ENCODE measurements around the gene PARL. TPM values are rescaled to one million over a fixed set of nuclear protein-coding genes. Genes with fewer than 3 reads are reported as not detected.

Gene PARL
- total and polyA plus RNA-seq, 2 experiments from 2014 or later, result 32.3 to 47.9 TPM

- TF ChIP-seq CTCF (IDR thresholded peaks at IDR 0.05; ENCODE audit: poor library complexity) (no peak), EZH2 (IDR thresholded peaks at IDR 0.05; ENCODE audit: borderline replicate concordance) (no peak), EZH2phosphoT487 (IDR thresholded peaks at IDR 0.05; ENCODE audit: low read depth, severe bottlenecking, unreplicated experiment) (no peak)
- WGBS (ENCODE audit: low lambda C conversion rate, missing lambda C conversion rate), result 94% methylated on average over 8 of the region's 8 CpGs
- no peaks in the 10 kb centered on the region for H4K20me1 ChIP-seq (ENCODE audit: insufficient read depth, poor library complexity, severe bottlenecking)
- H3K4me2 ChIP-seq, result no peak overlapping the region
- no peak for DNase-seq (ENCODE audit: low spot score)
- no peak overlapping the region for H3K4me3 ChIP-seq
- no peaks in the 10 kb centered on the region for H3K9me2 ChIP-seq (replicated peaks; ENCODE audit: insufficient read depth)
- no peaks in the 10 kb centered on the region for H3K79me2 ChIP-seq
- peaks cover 8% of the 10 kb centered on the region for H3K4me1 ChIP-seq (ENCODE audit: insufficient read depth)
- no peaks in the 10 kb centered on the region for H3K9me3 ChIP-seq (ENCODE audit: low read depth)
- no peak overlapping the region for H2AFZ ChIP-seq
- H3K36me3 ChIP-seq (replicated peaks; ENCODE audit: insufficient read depth, low read depth), result no peaks in the 10 kb centered on the region
- no peaks in the 10 kb centered on the region for H3K27me3 ChIP-seq
- H3K27ac ChIP-seq, result no peak overlapping the region
Observed at GRCh38 chr3:183812761-183813445, 71.8 kb downstream of the PARL start.

GRCh38 chr3:183811638-183812037 lies 73.0 kb downstream of the PARL start:
- no peak for TF ChIP-seq CTCF (IDR thresholded peaks at IDR 0.05; ENCODE audit: poor library complexity)
- Histone ChIP-seq H3K9me2 (replicated peaks; ENCODE audit: insufficient read depth) (no peaks in the 10 kb centered on the region), H4K20me1 (ENCODE audit: insufficient read depth, poor library complexity, severe bottlenecking) (no peaks in the 10 kb centered on the region), H3K9me3 (ENCODE audit: low read depth) (no peaks in the 10 kb centered on the region), H3K79me2 (no peaks in the 10 kb centered on the region), H3K4me3 (no peak overlapping the region), H2AFZ (no peak overlapping the region), H3K4me2 (no peak overlapping the region), H3K27ac (no peak overlapping the region), H3K36me3 (replicated peaks; ENCODE audit: insufficient read depth, low read depth) (no peaks in the 10 kb centered on the region), H3K27me3 (no peaks in the 10 kb centered on the region), H3K4me1 (ENCODE audit: insufficient read depth) (peaks cover 8% of the 10 kb centered on the region)
- no peak for DNase-seq (ENCODE audit: low spot score)
- WGBS (ENCODE audit: low lambda C conversion rate, missing lambda C conversion rate), result 97% methylated on average over 11 of the region's 11 CpGs

DNA sequence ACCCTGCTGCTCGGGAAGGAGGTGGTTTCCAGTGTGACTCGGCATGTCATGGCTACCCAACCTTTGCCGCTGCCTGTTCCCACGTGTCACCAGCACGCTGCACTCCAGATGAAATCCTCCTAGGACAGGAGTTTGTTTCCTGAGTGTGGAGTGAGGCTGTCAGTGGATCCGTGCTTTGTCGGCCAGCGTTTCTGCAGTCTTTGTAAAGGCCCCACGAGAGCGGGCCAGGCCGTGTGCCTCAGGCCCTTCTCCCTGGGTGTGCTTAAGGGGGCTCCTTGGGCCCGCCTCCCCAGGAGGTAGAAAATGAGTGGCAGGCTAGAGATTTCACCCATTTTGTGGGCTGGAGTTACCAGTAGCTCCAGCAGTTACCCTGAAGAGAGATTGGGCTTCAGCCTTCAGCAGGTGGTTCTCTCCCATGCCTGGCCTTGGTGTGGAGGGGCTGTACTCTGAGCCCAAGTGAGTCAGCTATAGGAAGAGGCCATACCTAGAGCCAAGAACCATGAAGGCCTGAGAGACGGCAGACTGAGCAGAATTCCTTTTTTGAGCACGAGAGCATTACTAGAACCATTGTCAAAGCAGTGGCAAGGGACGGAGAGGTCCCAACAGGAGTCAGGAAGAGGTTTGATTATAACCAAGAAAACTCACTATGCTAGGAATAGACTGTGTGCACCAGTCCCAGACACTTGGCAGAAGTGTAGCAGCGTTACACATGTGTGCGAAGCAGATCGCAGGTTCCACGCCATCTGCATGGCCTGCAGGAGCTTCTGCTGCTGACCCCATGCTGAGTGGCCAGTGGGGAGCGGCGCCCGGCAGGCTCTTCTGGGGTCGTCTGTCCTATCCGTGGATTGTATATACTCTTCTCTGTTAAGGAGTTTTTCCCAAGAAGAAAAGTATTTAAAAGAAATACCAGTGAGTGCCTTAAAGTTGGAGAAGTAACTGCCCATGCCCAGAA lies 73.8 kb downstream of the PARL start:
- Histone ChIP-seq H3K27ac (no peak overlapping the region), H3K79me2 (no peaks in the 10 kb centered on the region), H3K4me3 (no peak overlapping the region), H2AFZ (no peak overlapping the region), H3K36me3 (replicated peaks; ENCODE audit: insufficient read depth, low read depth) (no peaks in the 10 kb centered on the region), H3K4me1 (ENCODE audit: insufficient read depth) (peaks cover 8% of the 10 kb centered on the region), H3K9me3 (ENCODE audit: low read depth) (no peaks in the 10 kb centered on the region), H3K27me3 (no peaks in the 10 kb centered on the region), H3K4me2 (no peak overlapping the region), H4K20me1 (ENCODE audit: insufficient read depth, poor library complexity, severe bottlenecking) (no peaks in the 10 kb centered on the region), H3K9me2 (replicated peaks; ENCODE audit: insufficient read depth) (no peaks in the 10 kb centered on the region)
- no peak for TF ChIP-seq EZH2 (IDR thresholded peaks at IDR 0.05; ENCODE audit: borderline replicate concordance)
- TF ChIP-seq EZH2phosphoT487 (IDR thresholded peaks at IDR 0.05; ENCODE audit: low read depth, severe bottlenecking, unreplicated experiment), result no peak
- no peak for TF ChIP-seq CTCF (IDR thresholded peaks at IDR 0.05; ENCODE audit: poor library complexity)
- WGBS (ENCODE audit: low lambda C conversion rate, missing lambda C conversion rate), result 93% methylated on average over 24 of the region's 24 CpGs
- no peak for DNase-seq (ENCODE audit: low spot score)

Data from hepatocyte (in vitro differentiated cells).